CD14-positive monocyte (primary cell): Measurements from ENCODE around the gene KRT1. TPM values are rescaled to one million over a fixed set of nuclear protein-coding genes. Genes with fewer than 3 reads are reported as not detected.

Source experiments
- DNase-seq, 3 donors: peaks; one replicate each; pipeline ENCODE4 v3.0.0-alpha.2; 2011 to 2022
- H2AFZ ChIP-seq: 2 replicates; pipeline ENCODE4 v1.6.0; 2012; ENCODE audit warnings: mild to moderate bottlenecking, low read depth, low read length, inconsistent platforms; ENCODE audit not compliant: insufficient read depth, poor library complexity, severe bottlenecking
- H3K27ac ChIP-seq, 2 donors: 1 replicate in 1 of 2; 2 replicates in 1 of 2; pipeline ENCODE4 v1.5.1; 2012 to 2013; ENCODE audit warnings: low read length in 2 of 2, control low read depth in 1 of 2, inconsistent platforms in 1 of 2, low read depth in 1 of 2, mild to moderate bottlenecking in 1 of 2
- H3K27me3 ChIP-seq, 2 donors: one replicate each; pipeline versions ENCODE4 v1.6.0 to v1.6.1; 2011 to 2013; ENCODE audit warnings: low read length in 2 of 2; ENCODE audit not compliant: control insufficient read depth in 2 of 2, insufficient read depth in 2 of 2
- H3K36me3 ChIP-seq, 2 donors: replicated peaks in 1 of 2; 1 replicate in 1 of 2; 2 replicates in 1 of 2; pipeline versions ENCODE4 v1.5.1 to v1.6.1; 2012 to 2013; ENCODE audit warnings: low read length in 2 of 2, control low read depth in 1 of 2, inconsistent platforms in 1 of 2, mild to moderate bottlenecking in 1 of 2; ENCODE audit not compliant: insufficient read depth in 2 of 2, control insufficient read depth in 1 of 2
- H3K4me1 ChIP-seq, 2 donors: 1 replicate in 1 of 2; 2 replicates in 1 of 2; pipeline versions ENCODE4 v1.5.1 to v1.6.1; 2012 to 2013; ENCODE audit warnings: low read length in 2 of 2, control low read depth in 1 of 2, inconsistent platforms in 1 of 2, mild to moderate bottlenecking in 1 of 2, moderate library complexity in 1 of 2; ENCODE audit not compliant: insufficient read depth in 2 of 2, control insufficient read depth in 1 of 2
- H3K4me2 ChIP-seq: replicated peaks from 2 replicates; pipeline ENCODE3; 2012; ENCODE audit warnings: low read length, moderate library complexity, mild to moderate bottlenecking; ENCODE audit not compliant: poor library complexity, severe bottlenecking; ENCODE audit errors: extremely low read depth
- H3K4me3 ChIP-seq, 3 experiments: fragments of 200-600 bp in 1 of 3; sonication (generic) in 1 of 3; replicated peaks in 1 of 3; 1 replicate in 2 of 3; 2 replicates in 1 of 3; pipeline ENCODE4 v1.5.1; 2011 to 2013; ENCODE audit warnings: low read length in 3 of 3, mild to moderate bottlenecking in 3 of 3, control low read depth in 2 of 3, low read depth in 2 of 3, inconsistent platforms in 1 of 3, moderate library complexity in 1 of 3
- H3K79me2 ChIP-seq: 2 replicates; pipeline ENCODE4 v1.6.0; 2012; ENCODE audit warnings: mild to moderate bottlenecking, control low read depth, inconsistent platforms, low read length, moderate library complexity; ENCODE audit not compliant: insufficient read depth
- H3K9ac ChIP-seq: 2 replicates; pipeline ENCODE4 v1.6.0; 2017; ENCODE audit warnings: low read length, mild to moderate bottlenecking; ENCODE audit not compliant: insufficient read depth, poor library complexity, severe bottlenecking
- H3K9me3 ChIP-seq, 2 donors: replicated peaks in 1 of 2; 1 replicate in 1 of 2; 2 replicates in 1 of 2; pipeline versions ENCODE4 v1.5.1 to v1.6.1; 2012 to 2013; ENCODE audit warnings: low read length in 2 of 2, control low read depth in 1 of 2; ENCODE audit not compliant: control insufficient read depth in 1 of 2, insufficient read depth in 1 of 2
- H4K20me1 ChIP-seq: 2 replicates; pipeline ENCODE4 v1.6.0; 2012; ENCODE audit warnings: mild to moderate bottlenecking, low read length, control low read depth, moderate library complexity; ENCODE audit not compliant: insufficient read depth
- H3K27ac Mint-ChIP-seq, 7 donors: one replicate each; pipeline ENCODE4 v1.8.0; 2020; ENCODE audit warnings: mild to moderate bottlenecking in 7 of 7, mixed read lengths in 7 of 7, moderate library complexity in 6 of 7, inconsistent platforms in 2 of 7
- H3K27me3 Mint-ChIP-seq, 3 donors: one replicate each; pipeline ENCODE4 v1.8.0; 2021 to 2022; ENCODE audit warnings: low read depth in 3 of 3, mild to moderate bottlenecking in 3 of 3, mixed read lengths in 3 of 3, moderate library complexity in 3 of 3, inconsistent platforms in 1 of 3
- H3K36me3 Mint-ChIP-seq, 2 donors: one replicate each; pipeline ENCODE4 v1.8.0; 2020; ENCODE audit warnings: mixed read lengths in 2 of 2, inconsistent platforms in 1 of 2, mild to moderate bottlenecking in 1 of 2
- H3K4me1 Mint-ChIP-seq: one replicate; pipeline ENCODE4 v1.8.0; 2020; ENCODE audit warnings: mild to moderate bottlenecking, mixed read lengths
- H3K4me3 Mint-ChIP-seq, 2 donors: one replicate each; pipeline ENCODE4 v1.8.0; 2020; ENCODE audit warnings: mild to moderate bottlenecking in 2 of 2, mixed read lengths in 2 of 2, moderate library complexity in 1 of 2
- H3K9me3 Mint-ChIP-seq, 7 donors: one replicate each; pipeline ENCODE4 v1.8.0; 2020 to 2022; ENCODE audit warnings: mixed read lengths in 7 of 7, mild to moderate bottlenecking in 6 of 7, moderate library complexity in 6 of 7, inconsistent platforms in 2 of 7
- CTCF ChIP-seq: fragments of 200-600 bp; IDR thresholded peaks from one replicate; pipeline ENCODE4 v1.8.0; 2022; ENCODE audit warnings: antibody characterized with exemption, mild to moderate bottlenecking
- WGBS: methylation state at CpG from one replicate; pipeline ENCODE4 v1.1.5; 2013; ENCODE audit warnings: missing lambda C conversion rate; ENCODE audit not compliant: insufficient coverage; 5-methylcytosine and 5-hydroxymethylcytosine counted together
- intact Hi-C, 2 donors: fragments of 100-400 bp; cut with micrococcal nuclease; formaldehyde crosslinking; loops; one replicate each; pipeline versions ENCODE4 v1.15.0 to v1.15.1; 2023
- polyA plus RNA-seq, 3 donors: library from polyadenylated mRNA; depleted of rRNA in 1 of 3; unstranded in 2 of 3; stranded (reverse) in 1 of 3; fragments of 300-500 nt in 2 of 3; fragments of >200 nt in 1 of 3; fragmentation: Illumina TruSeq in 2 of 3; gene quantifications; 1 replicate in 2 of 3; 2 replicates in 1 of 3; pipeline ENCODE4 v1.2.3, GENCODE V29; 2012 to 2021

The KRT1 gene
- polyA plus RNA-seq, 3 donors = not detected

- no peak overlapping the region for H3K27ac Mint-ChIP-seq
- peaks cover 0 to 7% (median 4%) of the 10 kb centered on the region in 3 donors for H3K27me3 Mint-ChIP-seq
- Histone ChIP-seq H3K27me3 (no peaks in the 10 kb centered on the region), H3K36me3 (no peaks in the 10 kb centered on the region), H3K27ac (no peak overlapping the region), H3K9ac (no peak overlapping the region), H4K20me1 (no peaks in the 10 kb centered on the region), H3K4me2 (no peak overlapping the region), H3K4me1 (peaks cover 0 to 8% of the 10 kb centered on the region in 2 donors), H2AFZ (no peak overlapping the region), H3K9me3 (no peaks in the 10 kb centered on the region), H3K79me2 (no peaks in the 10 kb centered on the region), H3K4me3 (no peak overlapping the region)
- intact Hi-C loops = no loop called here
- H3K4me3 Mint-ChIP-seq = no peak overlapping the region
- DNase-seq = no peak
- no peaks in the 10 kb centered on the region for H3K36me3 Mint-ChIP-seq
- H3K4me1 Mint-ChIP-seq = peaks cover 8% of the 10 kb centered on the region
- TF ChIP-seq CTCF = no peak
- 82% methylated on average over 6 of the region's 7 CpGs for WGBS
- no peaks in the 10 kb centered on the region for H3K9me3 Mint-ChIP-seq
Measured at GRCh38 chr12:52634266-52635056, 45.7 kb downstream of the KRT1 start.

GRCh38 chr12:52633383-52633782 lies 46.8 kb downstream of the KRT1 start:
- peak in 1 of 3 donors; percentile 6 for DNase-seq
- Mint-ChIP-seq H3K4me3 (peak overlapping the region in 1 of 2 donors; percentile 49), H3K4me1 (peaks cover 8% of the 10 kb centered on the region), H3K27ac (no peak overlapping the region), H3K27me3 (peaks cover 0 to 7% (median 4%) of the 10 kb centered on the region in 3 donors), H3K36me3 (no peaks in the 10 kb centered on the region), H3K9me3 (no peaks in the 10 kb centered on the region)
- H2AFZ ChIP-seq = peak overlapping the region; percentile 32
- H3K36me3 ChIP-seq = no peaks in the 10 kb centered on the region
- no peak overlapping the region for H3K27ac ChIP-seq
- H3K4me1 ChIP-seq = peaks cover 0 to 8% of the 10 kb centered on the region in 2 donors
- 1% methylated on average over 4 of the region's 4 CpGs for WGBS
- no peaks in the 10 kb centered on the region for H3K27me3 ChIP-seq
- no peaks in the 10 kb centered on the region for H3K9me3 ChIP-seq
- H3K79me2 ChIP-seq = no peaks in the 10 kb centered on the region
- H3K4me3 ChIP-seq = no peak overlapping the region
- no peak overlapping the region for H3K9ac ChIP-seq
- no peak overlapping the region for H3K4me2 ChIP-seq
- intact Hi-C loops = no loop called here
- no peaks in the 10 kb centered on the region for H4K20me1 ChIP-seq
- TF ChIP-seq CTCF = no peak
